Panc1 (cell line): ENCODE data around the gene ELOA. TPM values are rescaled to one million over a fixed set of nuclear protein-coding genes. Genes with fewer than 3 reads are reported as not detected.
A peak's percentile ranks its signal among the peaks of the same experiment; 100 is the strongest.

Source experiments
- ATAC-seq: fragments of 200-7000 bp; cut with Tn5 transposase; 2 replicates; pipeline ENCODE4 v1.9.1; 2020; ENCODE audit warnings: mild to moderate bottlenecking, moderate library complexity
- BruUV-seq: library from RNA; stranded (reverse); fragments of 400-500 nt; replicated peaks from 2 replicates; lab custom pipeline; 2021; lab: Mats Ljungman, UMichigan
- CTCF ChIA-PET: fragments of 300-600 bp; sonication (Branson Sonifier 250); formaldehyde crosslinking; loops from one replicate; lab custom pipeline; 2022; ENCODE audit warnings: antibody characterized with exemption; lab: Charles Lee
- POLR2A ChIA-PET: fragments of 300-600 bp; sonication (Branson Sonifier 250); formaldehyde crosslinking; loops from one replicate; lab custom pipeline; 2022; ENCODE audit warnings: antibody characterized with exemption; lab: Charles Lee
- DNase-seq: peaks from one replicate; pipeline ENCODE4 v3.0.0-alpha.2; 2010; ENCODE audit warnings: low read depth, low spot score
- H3K27ac ChIP-seq: 2 replicates; pipeline ENCODE4 v1.5.1; 2011; ENCODE audit warnings: mild to moderate bottlenecking, low read length, inconsistent platforms
- H3K27me3 ChIP-seq: fragments of 200-500 bp; sonication (Bioruptor generic); 2 replicates; pipeline ENCODE4 v1.6.0; 2014; ENCODE audit warnings: low read length, inconsistent platforms; ENCODE audit not compliant: control insufficient read depth, insufficient read depth
- H3K36me3 ChIP-seq: fragments of 200-500 bp; sonication (Bioruptor generic); 2 replicates; pipeline ENCODE4 v1.5.1; 2014; ENCODE audit warnings: inconsistent platforms, mild to moderate bottlenecking, low read length, moderate library complexity; ENCODE audit not compliant: control insufficient read depth, insufficient read depth
- H3K4me1 ChIP-seq: 2 replicates; pipeline ENCODE4 v1.5.1; 2011; ENCODE audit warnings: inconsistent platforms, mild to moderate bottlenecking, low read length, moderate library complexity; ENCODE audit not compliant: control insufficient read depth, insufficient read depth
- H3K4me3 ChIP-seq, 2 experiments: 2 replicates each; pipeline ENCODE4 v1.5.1; 2011 to 2012; ENCODE audit warnings: low read depth in 2 of 2, low read length in 2 of 2, mild to moderate bottlenecking in 2 of 2, inconsistent platforms in 1 of 2, moderate library complexity in 1 of 2
- H3K9me3 ChIP-seq: fragments of 200-500 bp; sonication (Bioruptor generic); 2 replicates; pipeline ENCODE4 v1.5.1; 2014; ENCODE audit warnings: low read depth, mild to moderate bottlenecking, inconsistent platforms, low read length, moderate library complexity; ENCODE audit not compliant: control insufficient read depth, insufficient read depth
- CTCF ChIP-seq: fragments of 450-650 bp; IDR thresholded peaks from 2 replicates; pipeline ENCODE4 v1.5.1; 2017; ENCODE audit warnings: mild to moderate bottlenecking
- POLR2AphosphoS5 ChIP-seq: IDR thresholded peaks from 2 replicates; pipeline ENCODE4 v1.6.1; 2012; ENCODE audit warnings: mild to moderate bottlenecking, low read depth, low read length, moderate library complexity
- REST ChIP-seq, 2 experiments: IDR thresholded peaks; 2 replicates each; pipeline ENCODE4 v1.6.1; 2011 to 2012; ENCODE audit warnings: low read depth in 2 of 2, control low read depth in 1 of 2, low read length in 1 of 2, mild to moderate bottlenecking in 1 of 2, moderate library complexity in 1 of 2; ENCODE audit not compliant: insufficient read depth in 1 of 2
- SIN3A ChIP-seq: IDR thresholded peaks from 2 replicates; pipeline ENCODE4 v1.6.1; 2012; ENCODE audit warnings: low read depth, mild to moderate bottlenecking, low read length, moderate library complexity, borderline replicate concordance; ENCODE audit not compliant: insufficient read depth
- in situ Hi-C: cut with HindIII; loops from 2 replicates; pipeline ENCODE4 v1.10.0; 2016; ENCODE audit warnings: low sequenced_read_pairs, low pct_unique_long_range_greater_than_20kb
- intact Hi-C: fragments of 100-400 bp; cut with micrococcal nuclease; formaldehyde crosslinking; loops from one replicate; pipeline ENCODE4 v1.10.0; 2022; ENCODE audit not compliant: unreplicated experiment
- total RNA-seq: library from RNA; stranded (reverse); gene quantifications from one replicate; pipeline ENCODE4 v1.2.1, GENCODE V29; 2021; ENCODE audit not compliant: unreplicated experiment

The ELOA gene
- total RNA-seq, 1 experiment from 2014 or later = 58.5 TPM

DNA sequence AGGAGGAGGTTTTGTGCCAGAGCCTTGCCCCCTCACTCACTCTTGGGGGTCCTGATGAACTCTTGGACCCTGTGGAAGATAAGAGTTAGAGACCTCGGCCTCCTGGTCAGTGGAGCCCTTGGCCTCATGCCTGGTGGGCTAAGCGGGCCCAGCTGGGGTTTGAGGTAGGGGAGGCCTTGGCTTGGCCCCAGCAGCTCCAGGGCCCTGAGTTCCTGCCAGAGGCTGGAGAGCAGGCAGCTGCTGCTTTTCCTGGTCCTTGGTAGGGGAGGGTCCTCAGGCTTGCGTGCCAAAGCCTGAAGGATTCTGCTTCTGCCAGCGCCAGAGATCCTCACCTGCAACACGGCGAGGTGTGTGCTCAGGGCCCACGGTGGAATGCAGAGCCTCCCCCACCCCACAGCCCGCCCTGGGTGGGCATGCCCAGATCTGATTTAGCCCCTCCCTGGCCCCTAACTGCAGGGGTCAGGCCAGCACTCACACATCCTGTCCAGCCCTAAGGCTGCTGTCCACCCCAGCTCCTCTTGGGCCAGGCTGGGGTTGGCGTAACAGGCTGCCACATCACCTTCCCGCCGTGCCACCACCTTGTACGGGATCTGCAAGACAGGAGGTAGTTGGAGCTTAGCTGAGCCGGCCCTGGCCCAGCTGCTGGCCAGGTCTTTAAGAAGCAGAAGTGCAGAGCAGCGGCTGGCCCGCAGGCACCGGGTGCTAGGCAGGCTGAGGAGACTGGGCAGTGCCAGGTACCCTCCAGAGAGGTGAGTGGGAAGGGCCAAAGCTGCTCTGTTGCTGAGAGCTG is 52.6 kb downstream of the ELOA start:
- Histone ChIP-seq H3K4me1 (peaks cover 48% of the 10 kb centered on the region), H3K9me3 (no peaks in the 10 kb centered on the region), H3K4me3 (no peak overlapping the region), H3K27me3 (no peaks in the 10 kb centered on the region), H3K27ac (peak overlapping the region; percentile 68; the same call in 1 of the 2 replicates), H3K36me3 (peaks cover 11% of the 10 kb centered on the region; the same call in 1 of the 2 replicates)
- in situ Hi-C loops = no loop called here
- ChIA-PET CTCF (interaction anchor here (1.0 to 1.3 kb wide), 3 partner anchors 18 to 121 kb away, joined by 3 to 6 read pairs (median 5); partner anchors contain the start of gene PITHD1), POLR2A (interaction anchor here (1.6 kb wide), 1 partner anchor 18 kb away, joined by 4 read pairs; the partner anchor contains the start of gene PITHD1)
- DNase-seq (no peak), ATAC-seq (no peak)
- TF ChIP-seq REST (IDR thresholded peaks at IDR 0.05; ENCODE audit: insufficient read depth in 1 of 2, low read depth in 2 of 2, low read length in 1 of 2) (0 out of 4 replicates have a peak, but pooled peaks of 1 of the 2 experiments have one; percentile 35), CTCF (no peak)
- intact Hi-C loops = no loop called here
- TSS peak; percentile 18 for BruUV-seq

GRCh38 chr1:23796466-23797271 is 53.4 kb downstream of the ELOA start:
- Histone ChIP-seq H3K27me3 (no peaks in the 10 kb centered on the region), H3K4me3 (peak overlapping the region in 1 of 2 experiments; percentile 13; a peak in 1 of 4 replicates), H3K36me3 (peaks cover 8% of the 10 kb centered on the region; the same call in 1 of the 2 replicates), H3K9me3 (no peaks in the 10 kb centered on the region), H3K27ac (peak overlapping the region; percentile 25; the same call in 1 of the 2 replicates), H3K4me1 (peaks cover 53% of the 10 kb centered on the region)
- ATAC-seq = peak; percentile 18
- ChIA-PET POLR2A (interaction anchor here (0.7 to 1.6 kb wide), 2 partner anchors 19 to 1443 kb away, joined by 3 to 4 read pairs; partner anchors contain the start of gene PITHD1), CTCF (interaction anchor here (0.6 to 1.3 kb wide), 4 partner anchors 19 to 120 kb away, joined by 3 to 6 read pairs (median 4); partner anchors contain the start of gene PITHD1)
- no peak for DNase-seq
- in situ Hi-C loops (no loop called here), intact Hi-C loops (no loop called here)
- no peak for TF ChIP-seq SIN3A
- TF ChIP-seq CTCF = peak; percentile 80
- no peak; the same call in 1 of the 2 replicates for TF ChIP-seq POLR2AphosphoS5
- BruUV-seq = no TSS peak
